Coronary artery (tissue), 2 donors: Measurements from ENCODE around the gene FUOM.
"Not testable (repeated sequence)": the region's sequence is repeated elsewhere in the genome, so short reads cannot be mapped to it uniquely, and the experiment has no call there.

ENCODE experiments used
- DNase-seq: peaks from one replicate; pipeline ENCODE4 v3.0.0-alpha.2; 2017; ENCODE audit warnings: low spot score
- H3K27ac ChIP-seq, 2 donors: fragments of 200-600 bp; sonication (generic); one replicate each; pipeline ENCODE4 v1.5.1; 2016 to 2019
- H3K4me3 ChIP-seq: fragments of 200-600 bp; sonication (generic); 2 replicates; pipeline ENCODE4 v1.5.1; 2016; ENCODE audit warnings: mild to moderate bottlenecking, moderate library complexity
- CTCF ChIP-seq: fragments of 200-600 bp; sonication (generic); IDR thresholded peaks from one replicate; pipeline ENCODE4 v1.5.1; 2019; ENCODE audit warnings: antibody characterized with exemption

FUOM gene

GRCh38 chr10:133379152-133379800 lies 21.5 kb upstream of the FUOM start, which contains the start of gene PAOX:
TSS of gene PAOX (plus strand) at chr10:133379262. CDS start at chr10:133379317, 55 bp downstream.
- no peak for DNase-seq
- peak within 1 kb of the TSS; percentile 64 to 95 for H3K27ac ChIP-seq
- H3K4me3 ChIP-seq: peak within 1 kb of the TSS; percentile 99
- no peak for TF ChIP-seq CTCF

- DNase-seq: peak; percentile 85
- TF ChIP-seq CTCF: no peak
- peak overlapping the region; percentile 64 to 95 for H3K27ac ChIP-seq
Observed at GRCh38 chr10:133378251-133379096, 20.7 kb upstream of the FUOM start.

GRCh38 chr10:133377818-133378250 lies 20.0 kb upstream of the FUOM start:
- no peak for DNase-seq
- Histone ChIP-seq H3K4me3 (peak overlapping the region; percentile 99), H3K27ac (peak overlapping the region; percentile 64 to 95)
- no peak for TF ChIP-seq CTCF

More at GRCh38 chr10:133378251-133379096, 20.7 kb upstream of the FUOM start:
- H3K4me3 ChIP-seq: peak overlapping the region; percentile 99

GRCh38 chr10:133377025-133377817 lies 19.4 kb upstream of the FUOM start:
- DNase-seq: no peak

GRCh38 chr10:133376183-133376582 lies 18.4 kb upstream of the FUOM start:
- H3K4me3 ChIP-seq, H3K27ac ChIP-seq, DNase-seq: not testable (repeated sequence)

More at GRCh38 chr10:133377025-133377817, 19.4 kb upstream of the FUOM start:
- no peak for TF ChIP-seq CTCF
- Histone ChIP-seq H3K27ac (peak overlapping the region in 1 of 2 donors; percentile 95), H3K4me3 (no peak overlapping the region)

- no peak overlapping the region for H3K27ac ChIP-seq
- no peak overlapping the region for H3K4me3 ChIP-seq
- no peak for DNase-seq
- TF ChIP-seq CTCF: no peak
Observed at GRCh38 chr10:133375357-133376115, 17.7 kb upstream of the FUOM start.
